Neuronal stem cell (in vitro differentiated cells): ENCODE results near the gene DLG2.
"Not testable (repeated sequence)": the region's sequence is repeated elsewhere in the genome, so short reads cannot be mapped to it uniquely, and the experiment has no call there.

Source experiments
- DNase-seq: peaks from one replicate; pipeline ENCODE4 v3.0.0-alpha.2; 2013; ENCODE audit warnings: low spot score
- H2AFZ ChIP-seq: one replicate; pipeline ENCODE4 v1.6.1; 2013; ENCODE audit warnings: mild to moderate bottlenecking, low read length, inconsistent platforms
- H2AK5ac ChIP-seq: 2 replicates; pipeline ENCODE4 v1.6.1; 2013; ENCODE audit warnings: low read depth, mild to moderate bottlenecking, inconsistent platforms, low read length, moderate library complexity, mixed read lengths
- H2BK120ac ChIP-seq: 2 replicates; pipeline ENCODE4 v1.6.1; 2013; ENCODE audit warnings: low read depth, mild to moderate bottlenecking, inconsistent platforms, low read length, moderate library complexity, mixed read lengths
- H2BK12ac ChIP-seq: one replicate; pipeline ENCODE4 v1.6.1; 2013; ENCODE audit warnings: low read length, inconsistent platforms
- H2BK15ac ChIP-seq: 2 replicates; pipeline ENCODE4 v1.6.1; 2013; ENCODE audit warnings: mild to moderate bottlenecking, low read length, inconsistent platforms, mixed read lengths
- H2BK5ac ChIP-seq: one replicate; pipeline ENCODE4 v1.6.1; 2013; ENCODE audit warnings: inconsistent platforms, mild to moderate bottlenecking, low read length, moderate library complexity
- H3K14ac ChIP-seq: one replicate; pipeline ENCODE4 v1.6.1; 2013; ENCODE audit warnings: low read length, inconsistent platforms
- H3K18ac ChIP-seq: 2 replicates; pipeline ENCODE4 v1.6.1; 2013; ENCODE audit warnings: low read length, inconsistent platforms
- H3K23ac ChIP-seq: 2 replicates; pipeline ENCODE4 v1.6.1; 2013; ENCODE audit warnings: low read depth, mild to moderate bottlenecking, mixed read lengths, low read length, inconsistent platforms; ENCODE audit not compliant: poor library complexity
- H3K27ac ChIP-seq: replicated peaks from 3 replicates; pipeline ENCODE4 v1.5.1; 2013; ENCODE audit warnings: low read length, inconsistent platforms
- H3K27me3 ChIP-seq, 3 experiments: 2 replicates each; pipeline ENCODE4 v1.6.1; 2013; ENCODE audit warnings: low read length in 3 of 3, mild to moderate bottlenecking in 2 of 3, inconsistent platforms in 1 of 3, low read depth in 1 of 3, mixed read lengths in 1 of 3, moderate library complexity in 1 of 3; ENCODE audit not compliant: control insufficient read depth in 3 of 3, insufficient read depth in 3 of 3
- H3K36me3 ChIP-seq, 2 donors: replicated peaks in 1 of 2; 2 replicates each; pipeline ENCODE4 v1.6.1; 2013; ENCODE audit warnings: low read length in 2 of 2; ENCODE audit not compliant: control insufficient read depth in 2 of 2, insufficient read depth in 2 of 2
- H3K4ac ChIP-seq: 2 replicates; pipeline ENCODE4 v1.6.1; 2013; ENCODE audit warnings: inconsistent platforms, mild to moderate bottlenecking, low read length, moderate library complexity
- H3K4me1 ChIP-seq, 2 donors: 1 replicate in 1 of 2; 2 replicates in 1 of 2; pipeline ENCODE4 v1.6.1; 2013; ENCODE audit warnings: low read length in 2 of 2, low read depth in 1 of 2; ENCODE audit not compliant: control insufficient read depth in 2 of 2, insufficient read depth in 1 of 2
- H3K4me2 ChIP-seq: one replicate; pipeline ENCODE4 v1.6.1; 2013; ENCODE audit warnings: mild to moderate bottlenecking, low read length, inconsistent platforms; ENCODE audit not compliant: insufficient read depth, poor library complexity, severe bottlenecking
- H3K4me3 ChIP-seq, 2 donors: 2 replicates each; pipeline ENCODE4 v1.5.1; 2013; ENCODE audit warnings: low read length in 2 of 2, mild to moderate bottlenecking in 2 of 2, inconsistent platforms in 1 of 2, moderate library complexity in 1 of 2
- H3K79me1 ChIP-seq: one replicate; pipeline ENCODE4 v1.6.1; 2013; ENCODE audit warnings: low read depth, mild to moderate bottlenecking, inconsistent platforms, low read length, moderate library complexity
- H3K9ac ChIP-seq: one replicate; pipeline ENCODE4 v1.6.1; 2013; ENCODE audit warnings: mild to moderate bottlenecking, low read depth, low read length, inconsistent platforms; ENCODE audit not compliant: poor library complexity
- H3K9me3 ChIP-seq, 2 donors: replicated peaks in 1 of 2; 2 replicates each; pipeline versions ENCODE3 to v1.6.1; 2013; ENCODE audit warnings: low read length in 2 of 2, mild to moderate bottlenecking in 2 of 2, inconsistent platforms in 1 of 2, low read depth in 1 of 2, mixed read lengths in 1 of 2, moderate library complexity in 1 of 2; ENCODE audit not compliant: control insufficient read depth in 2 of 2, insufficient read depth in 1 of 2
- H4K8ac ChIP-seq: one replicate; pipeline ENCODE4 v1.6.1; 2013; ENCODE audit warnings: low read depth, mild to moderate bottlenecking, inconsistent platforms, low read length, moderate library complexity
- H4K91ac ChIP-seq: one replicate; pipeline ENCODE4 v1.6.1; 2013; ENCODE audit warnings: low read length, low read depth, mild to moderate bottlenecking, inconsistent platforms; ENCODE audit not compliant: poor library complexity
- WGBS, 2 donors: extraction: QIAGEN DNeasy Blood & Tissue Kit; methylation state at CpG; one replicate each; pipeline ENCODE4 v1.1.7; 2013; ENCODE audit warnings: missing lambda C conversion rate in 2 of 2, mixed read lengths in 1 of 2; ENCODE audit not compliant: insufficient read length in 2 of 2, insufficient replicate concordance in 1 of 2; ENCODE audit errors: extremely low coverage in 2 of 2; 5-methylcytosine and 5-hydroxymethylcytosine counted together

Gene DLG2

DNA sequence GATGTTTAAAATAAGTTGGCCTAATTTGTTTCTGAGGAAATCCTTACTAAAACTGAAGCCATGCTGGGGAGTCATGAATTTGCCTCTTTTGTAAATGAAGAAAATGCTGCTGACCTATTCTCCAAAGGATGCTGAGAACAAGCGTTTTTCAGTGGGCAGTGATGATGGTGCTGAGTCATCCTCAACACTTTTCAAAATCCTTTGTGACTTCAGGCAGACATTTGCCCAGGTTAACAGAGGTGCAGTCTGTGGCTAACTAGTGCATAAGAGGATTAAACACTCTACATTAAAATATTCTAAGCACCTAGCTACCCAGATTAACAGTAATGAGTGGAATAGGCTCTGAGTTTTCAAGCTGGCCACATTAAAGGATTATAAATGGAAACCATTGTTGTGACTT, 509.0 kb downstream of the DLG2 start:
- no peak overlapping the region for H3K4me3 ChIP-seq
- H2BK5ac ChIP-seq: no peak overlapping the region
- H3K27ac ChIP-seq: peak overlapping the region; percentile 3
- no peaks in the 10 kb centered on the region for H3K36me3 ChIP-seq
- no peak for DNase-seq
- no CpG with 5 or more reads among the region's 1 CpG for WGBS, 2 donors
- no peak overlapping the region for H4K91ac ChIP-seq
- no peak overlapping the region for H3K23ac ChIP-seq
- no peak overlapping the region for H3K9ac ChIP-seq
- H3K4ac ChIP-seq: no peak overlapping the region
- no peaks in the 10 kb centered on the region for H3K79me1 ChIP-seq
- no peaks in the 10 kb centered on the region for H3K9me3 ChIP-seq
- H2BK15ac ChIP-seq: no peak overlapping the region
- no peak overlapping the region for H2BK12ac ChIP-seq
- no peak overlapping the region for H3K14ac ChIP-seq
- no peak overlapping the region for H3K4me2 ChIP-seq
- peak overlapping the region; percentile 3 for H2AFZ ChIP-seq
- no peaks in the 10 kb centered on the region for H3K27me3 ChIP-seq
- no peak overlapping the region for H2AK5ac ChIP-seq
- H4K8ac ChIP-seq: no peak overlapping the region
- H3K18ac ChIP-seq: no peak overlapping the region
- H2BK120ac ChIP-seq: no peak overlapping the region
- H3K4me1 ChIP-seq: peaks cover 2 to 3% of the 10 kb centered on the region in 2 donors

DNA sequence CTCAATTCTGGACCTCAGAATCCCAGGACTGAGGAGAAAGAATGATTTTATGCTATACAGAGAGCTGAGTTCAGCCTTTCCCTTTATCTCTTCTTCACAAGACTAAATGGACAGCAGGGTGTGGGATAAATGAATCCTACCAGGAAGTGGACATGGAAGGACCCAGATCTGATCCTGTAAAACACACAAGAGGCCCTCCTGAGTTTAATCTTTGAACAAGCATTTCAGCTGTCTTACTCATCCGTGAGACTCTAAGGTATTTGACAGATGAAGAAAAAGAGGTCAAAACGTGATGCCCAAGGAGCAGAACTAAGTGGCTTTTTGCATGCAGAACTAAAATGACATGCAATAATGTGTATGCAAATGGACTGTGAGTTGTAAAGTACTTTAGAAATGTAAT, 511.3 kb downstream of the DLG2 start:
- no peak overlapping the region for H2BK12ac ChIP-seq
- no peak for DNase-seq
- H3K18ac ChIP-seq: no peak overlapping the region
- H3K4me1 ChIP-seq: peaks cover 2 to 3% of the 10 kb centered on the region in 2 donors
- no peak overlapping the region for H3K27ac ChIP-seq
- H4K91ac ChIP-seq: no peak overlapping the region
- no peak overlapping the region for H2BK5ac ChIP-seq
- no peak overlapping the region for H2AK5ac ChIP-seq
- H2BK120ac ChIP-seq: no peak overlapping the region
- no peak overlapping the region for H4K8ac ChIP-seq
- H3K27me3 ChIP-seq: no peaks in the 10 kb centered on the region
- H3K36me3 ChIP-seq: no peaks in the 10 kb centered on the region
- no peak overlapping the region for H3K9ac ChIP-seq
- no peak overlapping the region for H3K14ac ChIP-seq
- H3K4me2 ChIP-seq: no peak overlapping the region
- H3K4me3 ChIP-seq: no peak overlapping the region
- WGBS, 2 donors: no CpG with 5 or more reads among the region's 2 CpGs
- H2BK15ac ChIP-seq: no peak overlapping the region
- H3K79me1 ChIP-seq: no peaks in the 10 kb centered on the region
- H3K9me3 ChIP-seq: no peaks in the 10 kb centered on the region
- peak overlapping the region; percentile 57 for H2AFZ ChIP-seq
- H3K23ac ChIP-seq: no peak overlapping the region
- no peak overlapping the region for H3K4ac ChIP-seq

DNA sequence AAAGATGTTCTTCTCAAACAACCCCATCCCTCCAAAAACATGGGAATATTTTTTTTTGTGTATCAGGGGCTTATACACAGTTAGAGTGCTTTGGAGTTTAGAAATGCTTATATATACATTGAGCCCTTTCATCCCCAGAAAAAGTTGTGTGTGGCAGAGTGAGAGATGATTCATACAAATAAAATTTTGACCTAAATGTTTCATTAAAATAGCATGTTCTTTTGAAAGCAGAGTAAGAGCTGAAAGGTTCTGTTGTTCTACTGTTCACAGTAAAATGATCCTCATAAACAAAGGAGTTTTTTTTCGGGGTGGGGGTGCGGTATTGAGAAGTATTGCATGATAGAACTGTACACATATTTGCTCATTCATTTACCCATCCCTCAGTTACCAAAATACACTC, 512.4 kb downstream of the DLG2 start:
- no peak overlapping the region for H4K8ac ChIP-seq
- H3K79me1 ChIP-seq: no peaks in the 10 kb centered on the region
- H3K4me2 ChIP-seq: no peak overlapping the region
- no peaks in the 10 kb centered on the region for H3K36me3 ChIP-seq
- no peak overlapping the region for H3K9ac ChIP-seq
- no peak overlapping the region for H3K18ac ChIP-seq
- H2AFZ ChIP-seq: no peak overlapping the region
- no CpG with 5 or more reads among the region's 2 CpGs for WGBS, 2 donors
- H3K4me3 ChIP-seq: no peak overlapping the region
- H3K27ac ChIP-seq: no peak overlapping the region
- no peak overlapping the region for H4K91ac ChIP-seq
- no peak overlapping the region for H3K4ac ChIP-seq
- H2AK5ac ChIP-seq: no peak overlapping the region
- no peaks in the 10 kb centered on the region for H3K9me3 ChIP-seq
- no peak overlapping the region for H3K23ac ChIP-seq
- H2BK120ac ChIP-seq: no peak overlapping the region
- DNase-seq: no peak
- no peaks in the 10 kb centered on the region for H3K27me3 ChIP-seq
- no peak overlapping the region for H2BK5ac ChIP-seq
- H3K4me1 ChIP-seq: peaks cover 2 to 3% of the 10 kb centered on the region in 2 donors
- no peak overlapping the region for H2BK12ac ChIP-seq
- no peak overlapping the region for H3K14ac ChIP-seq
- H2BK15ac ChIP-seq: no peak overlapping the region

DNA sequence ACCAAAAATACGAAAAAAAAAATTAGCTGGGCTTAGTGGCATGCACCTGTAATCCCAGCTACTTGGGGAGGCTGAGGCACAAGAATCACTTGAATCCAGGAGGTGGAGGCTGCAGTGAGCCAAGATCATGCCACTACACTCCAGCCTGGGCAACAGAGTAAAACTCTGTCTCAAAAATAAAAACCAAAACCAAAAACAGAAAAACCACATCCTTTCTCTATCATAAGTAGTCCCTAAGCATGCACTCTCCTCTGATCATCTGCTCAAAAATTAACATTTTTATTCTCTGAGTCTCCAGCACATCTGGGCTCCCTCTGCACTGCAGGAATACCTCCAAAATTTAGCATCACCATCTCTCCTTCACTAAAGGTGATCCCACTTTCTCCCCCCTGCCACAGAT, 516.9 kb downstream of the DLG2 start:
- not testable (repeated sequence) for H3K23ac ChIP-seq, H3K36me3 ChIP-seq, H3K27ac ChIP-seq, H3K9me3 ChIP-seq, H3K4me2 ChIP-seq, H2AFZ ChIP-seq, H2AK5ac ChIP-seq, H3K4ac ChIP-seq, H3K4me1 ChIP-seq, H4K8ac ChIP-seq, H3K4me3 ChIP-seq, H4K91ac ChIP-seq, H2BK15ac ChIP-seq, H3K18ac ChIP-seq, H3K9ac ChIP-seq, H3K14ac ChIP-seq, H3K79me1 ChIP-seq, H3K27me3 ChIP-seq, H2BK120ac ChIP-seq, H2BK12ac ChIP-seq, H2BK5ac ChIP-seq, DNase-seq
- WGBS, 2 donors: no CpG with 5 or more reads among the region's 1 CpG
